DOHH2 (cell line): ENCODE data around the gene SCAF1.

ENCODE experiments used
- H3F3A ChIP-seq: fragments of 200-600 bp; sonication (generic), shearing (Covaris generic); 2 replicates; pipeline ENCODE4 v1.6.0; 2016; ENCODE audit warnings: antibody characterized with exemption, mild to moderate bottlenecking; ENCODE audit not compliant: control insufficient read depth, insufficient read depth
- H3K27ac ChIP-seq: fragments of 200-600 bp; sonication (generic); 2 replicates; pipeline ENCODE4 v1.5.1; 2014; ENCODE audit warnings: low read depth, mild to moderate bottlenecking, low read length, moderate library complexity
- H3K27me3 ChIP-seq: fragments of 200-600 bp; sonication (generic); 2 replicates; pipeline ENCODE4 v1.6.1; 2014; ENCODE audit warnings: mild to moderate bottlenecking, low read length, mixed read lengths; ENCODE audit not compliant: control insufficient read depth
- H3K36me3 ChIP-seq: fragments of 200-600 bp; sonication (generic); 2 replicates; pipeline ENCODE4 v1.6.1; 2014; ENCODE audit warnings: mild to moderate bottlenecking, low read length, moderate library complexity, mixed read lengths; ENCODE audit not compliant: control insufficient read depth
- H3K4me1 ChIP-seq: fragments of 200-600 bp; sonication (generic); 2 replicates; pipeline ENCODE4 v1.6.1; 2014; ENCODE audit warnings: mild to moderate bottlenecking, low read length, mixed read lengths; ENCODE audit not compliant: control insufficient read depth
- H3K4me2 ChIP-seq: fragments of 200-600 bp; sonication (generic); 2 replicates; pipeline ENCODE4 v1.6.0; 2014; ENCODE audit warnings: mild to moderate bottlenecking, low read length, moderate library complexity
- H3K4me3 ChIP-seq: fragments of 200-600 bp; sonication (generic); 2 replicates; pipeline ENCODE4 v1.5.1; 2014; ENCODE audit warnings: mild to moderate bottlenecking, low read length, mixed read lengths
- H3K79me2 ChIP-seq: fragments of 200-600 bp; sonication (generic); 2 replicates; pipeline ENCODE4 v1.6.1; 2014; ENCODE audit warnings: mild to moderate bottlenecking, low read length, mixed read lengths; ENCODE audit not compliant: control insufficient read depth
- H3K9me2 ChIP-seq: fragments of 200-600 bp; sonication (generic); replicated peaks from 2 replicates; pipeline ENCODE4 v1.6.1; 2014; ENCODE audit warnings: mild to moderate bottlenecking, low read length, mixed read lengths; ENCODE audit not compliant: control insufficient read depth
- H3K9me3 ChIP-seq: fragments of 200-600 bp; sonication (generic); 2 replicates; pipeline ENCODE4 v1.6.1; 2014; ENCODE audit warnings: antibody characterized with exemption, low read length, mixed read lengths; ENCODE audit not compliant: control insufficient read depth, insufficient read depth
- H4K20me1 ChIP-seq: fragments of 200-600 bp; sonication (generic); 2 replicates; pipeline ENCODE4 v1.6.0; 2014; ENCODE audit warnings: low read depth, mild to moderate bottlenecking, antibody characterized with exemption, low read length, moderate library complexity; ENCODE audit not compliant: control insufficient read depth, insufficient read depth
- CTCF ChIP-seq: fragments of 200-600 bp; sonication (generic); IDR thresholded peaks from one replicate; pipeline ENCODE4 v1.5.1; 2014; ENCODE audit warnings: antibody characterized with exemption, mild to moderate bottlenecking, low read depth, low read length; ENCODE audit not compliant: poor library complexity, severe bottlenecking
- EZH2phosphoT487 ChIP-seq: fragments of 200-600 bp; sonication (generic); IDR thresholded peaks from 2 replicates; pipeline ENCODE4 v1.6.1; 2017; ENCODE audit warnings: borderline replicate concordance, mild to moderate bottlenecking, antibody characterized with exemption, low read length, moderate library complexity, mixed read lengths

SCAF1 gene

GRCh38 chr19:49596407-49596806, 45.6 kb upstream of the SCAF1 start:
- no peaks in the 10 kb centered on the region for H3K27me3 ChIP-seq
- H3K4me2 ChIP-seq, result no peak overlapping the region
- H3F3A ChIP-seq, result peaks cover 14% of the 10 kb centered on the region; the same call in 1 of the 2 replicates
- peaks cover 76% of the 10 kb centered on the region for H3K36me3 ChIP-seq
- TF ChIP-seq CTCF (no peak), EZH2phosphoT487 (no peak)
- peaks cover 75% of the 10 kb centered on the region for H3K79me2 ChIP-seq
- H3K4me1 ChIP-seq, result peaks cover 12% of the 10 kb centered on the region
- no peaks in the 10 kb centered on the region for H3K9me3 ChIP-seq
- H3K27ac ChIP-seq, result no peak overlapping the region
- H4K20me1 ChIP-seq, result no peaks in the 10 kb centered on the region; the same call in 1 of the 2 replicates
- no peaks in the 10 kb centered on the region for H3K9me2 ChIP-seq
- no peak overlapping the region for H3K4me3 ChIP-seq

- peaks cover 12% of the 10 kb centered on the region for H3K4me1 ChIP-seq
- H3K4me3 ChIP-seq, result no peak overlapping the region
- no peaks in the 10 kb centered on the region for H3K9me2 ChIP-seq
- H3K4me2 ChIP-seq, result no peak overlapping the region
- peaks cover 9% of the 10 kb centered on the region; the same call in 1 of the 2 replicates for H3F3A ChIP-seq
- no peaks in the 10 kb centered on the region for H3K9me3 ChIP-seq
- no peaks in the 10 kb centered on the region; the same call in 1 of the 2 replicates for H4K20me1 ChIP-seq
- H3K27ac ChIP-seq, result no peak overlapping the region
- H3K79me2 ChIP-seq, result peaks cover 73% of the 10 kb centered on the region
- TF ChIP-seq EZH2phosphoT487 (no peak), CTCF (no peak)
- H3K36me3 ChIP-seq, result peaks cover 79% of the 10 kb centered on the region
- H3K27me3 ChIP-seq, result no peaks in the 10 kb centered on the region
These were observed 44.9 kb upstream of the SCAF1 start for GRCh38 chr19:49596954-49597702.

- Histone ChIP-seq H3F3A (peaks cover 4% of the 10 kb centered on the region; the same call in 1 of the 2 replicates), H3K9me2 (no peaks in the 10 kb centered on the region), H3K27ac (no peak overlapping the region), H3K27me3 (no peaks in the 10 kb centered on the region), H3K4me1 (peaks cover 12% of the 10 kb centered on the region), H3K79me2 (peaks cover 72% of the 10 kb centered on the region), H3K9me3 (no peaks in the 10 kb centered on the region), H3K4me3 (no peak overlapping the region), H4K20me1 (no peaks in the 10 kb centered on the region; the same call in 1 of the 2 replicates), H3K36me3 (peaks cover 81% of the 10 kb centered on the region), H3K4me2 (no peak overlapping the region)
- TF ChIP-seq EZH2phosphoT487, result no peak
- TF ChIP-seq CTCF, result no peak
These were observed 44.4 kb upstream of the SCAF1 start for GRCh38 chr19:49597703-49597974.
